Measurements from ENCODE around the gene SPOCK3. TPM values are rescaled to one million over a fixed set of nuclear protein-coding genes. Genes with fewer than 3 reads are reported as not detected.

The SPOCK3 gene
- total RNA-seq, 1 experiment from 2014 or later, result 1.9 TPM

DNA sequence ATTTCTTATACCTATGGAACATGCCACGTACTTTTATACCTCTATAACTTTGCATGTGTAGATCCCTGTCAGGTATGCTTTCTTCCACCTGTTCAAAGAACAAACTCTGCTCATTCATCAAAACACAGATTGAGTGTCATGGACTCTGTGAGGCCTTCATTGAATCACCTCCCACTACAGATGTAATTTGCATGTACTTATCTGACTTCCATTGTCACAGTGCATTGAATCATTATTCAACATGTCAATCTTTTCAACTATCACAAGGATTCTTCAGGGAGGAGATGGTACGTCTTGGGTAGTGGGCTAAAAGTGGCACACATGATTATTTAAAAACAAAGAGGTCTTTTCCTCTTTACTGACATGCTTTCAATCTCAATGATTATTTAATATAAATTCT is 24.1 kb downstream of the SPOCK3 start:
- BruUV-seq (replicated peaks), result no TSS peak
- Histone ChIP-seq H2AFZ (ENCODE audit: low read length) (no peak overlapping the region), H3K36me3 (ENCODE audit: low read depth, low read length) (no peaks in the 10 kb centered on the region), H3F3A (ENCODE audit: low read length, unreplicated experiment) (no peaks in the 10 kb centered on the region), H3K9me2 (replicated peaks; ENCODE audit: low read length) (no peaks in the 10 kb centered on the region), H3K4me3 (ENCODE audit: low read length) (no peak overlapping the region), H4K20me1 (ENCODE audit: low read length) (no peaks in the 10 kb centered on the region), H3K9ac (ENCODE audit: low read length) (no peak overlapping the region), H3K27ac (ENCODE audit: low read length) (no peak overlapping the region), H3K27me3 (ENCODE audit: low read length) (no peaks in the 10 kb centered on the region), H3K4me1 (ENCODE audit: insufficient read depth, low read length) (peaks cover 11% of the 10 kb centered on the region; the same call in 1 of the 2 replicates), H3K4me2 (ENCODE audit: low read length) (no peak overlapping the region), H3K79me2 (ENCODE audit: low read length) (no peaks in the 10 kb centered on the region), H3K9me3 (ENCODE audit: low read length) (no peaks in the 10 kb centered on the region)
- DNase-seq (no peak), ATAC-seq (no peak)
- ChIA-PET POLR2A (ENCODE audit: unreplicated experiment) (no interaction called here), CTCF (no interaction called here)
- TF ChIP-seq EZH2phosphoT487 (IDR thresholded peaks at IDR 0.05; ENCODE audit: borderline replicate concordance, low read length) (no peak), EZH2 (IDR thresholded peaks at IDR 0.05; ENCODE audit: low read length, unreplicated experiment) (no peak)
- TF ChIP-seq, protein P1, sequence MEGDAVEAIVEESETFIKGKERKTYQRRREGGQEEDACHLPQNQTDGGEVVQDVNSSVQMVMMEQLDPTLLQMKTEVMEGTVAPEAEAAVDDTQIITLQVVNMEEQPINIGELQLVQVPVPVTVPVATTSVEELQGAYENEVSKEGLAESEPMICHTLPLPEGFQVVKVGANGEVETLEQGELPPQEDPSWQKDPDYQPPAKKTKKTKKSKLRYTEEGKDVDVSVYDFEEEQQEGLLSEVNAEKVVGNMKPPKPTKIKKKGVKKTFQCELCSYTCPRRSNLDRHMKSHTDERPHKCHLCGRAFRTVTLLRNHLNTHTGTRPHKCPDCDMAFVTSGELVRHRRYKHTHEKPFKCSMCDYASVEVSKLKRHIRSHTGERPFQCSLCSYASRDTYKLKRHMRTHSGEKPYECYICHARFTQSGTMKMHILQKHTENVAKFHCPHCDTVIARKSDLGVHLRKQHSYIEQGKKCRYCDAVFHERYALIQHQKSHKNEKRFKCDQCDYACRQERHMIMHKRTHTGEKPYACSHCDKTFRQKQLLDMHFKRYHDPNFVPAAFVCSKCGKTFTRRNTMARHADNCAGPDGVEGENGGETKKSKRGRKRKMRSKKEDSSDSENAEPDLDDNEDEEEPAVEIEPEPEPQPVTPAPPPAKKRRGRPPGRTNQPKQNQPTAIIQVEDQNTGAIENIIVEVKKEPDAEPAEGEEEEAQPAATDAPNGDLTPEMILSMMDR (conservative IDR thresholded peaks at IDR 0.05; ENCODE audit: low read depth, low read length), result no peak
- intact Hi-C loops (cut with micrococcal nuclease), result loop anchor here (1.0 kb wide), 1 partner anchor 8 kb away; no protein-coding TSS in a partner anchor

DNA sequence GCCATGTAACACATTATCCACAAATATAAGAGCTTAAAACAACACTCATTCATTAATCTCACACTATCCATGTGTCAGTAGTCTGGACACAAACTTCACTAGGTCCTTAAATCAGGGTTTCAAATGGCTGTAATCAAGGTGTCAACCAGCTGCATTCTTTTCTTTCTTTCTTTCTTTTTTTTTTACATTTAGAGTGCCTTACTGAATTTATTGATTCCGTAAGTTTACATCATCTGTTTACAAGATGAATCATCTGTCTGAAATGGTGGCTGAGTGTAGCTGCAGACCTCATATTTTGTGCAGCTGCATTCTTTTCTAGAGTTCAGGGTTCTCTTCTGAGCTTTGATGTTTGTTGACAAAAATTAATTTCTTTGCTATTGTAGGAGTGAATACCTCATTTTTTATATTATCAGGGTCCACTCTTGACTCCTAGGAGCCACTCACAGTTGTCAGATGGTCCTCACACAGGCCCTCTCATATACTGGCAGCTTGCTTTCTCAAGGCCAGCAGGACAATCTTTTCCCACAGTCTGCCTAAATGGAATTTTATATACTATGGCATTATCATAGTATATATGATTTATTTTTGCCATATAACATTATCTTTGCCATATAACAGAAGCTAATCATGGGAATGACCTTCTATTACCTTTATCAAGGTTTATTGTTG is 37.8 kb downstream of the SPOCK3 start:
- Histone ChIP-seq H3K4me3 (ENCODE audit: low read length) (no peak overlapping the region), H3K4me1 (ENCODE audit: insufficient read depth, low read length) (peaks cover 24% of the 10 kb centered on the region), H3K27me3 (ENCODE audit: low read length) (no peaks in the 10 kb centered on the region), H3F3A (ENCODE audit: low read length, unreplicated experiment) (no peaks in the 10 kb centered on the region), H3K9me2 (replicated peaks; ENCODE audit: low read length) (no peaks in the 10 kb centered on the region), H3K79me2 (ENCODE audit: low read length) (no peaks in the 10 kb centered on the region), H2AFZ (ENCODE audit: low read length) (no peak overlapping the region), H3K9ac (ENCODE audit: low read length) (no peak overlapping the region), H3K36me3 (ENCODE audit: low read depth, low read length) (no peaks in the 10 kb centered on the region), H3K4me2 (ENCODE audit: low read length) (peak overlapping the region; percentile 59), H4K20me1 (ENCODE audit: low read length) (no peaks in the 10 kb centered on the region), H3K27ac (ENCODE audit: low read length) (peak overlapping the region; percentile 40), H3K9me3 (ENCODE audit: low read length) (no peaks in the 10 kb centered on the region)
- peak; percentile 65 for DNase-seq
- intact Hi-C loops (cut with micrococcal nuclease), result no loop called here
- ChIA-PET POLR2A (ENCODE audit: unreplicated experiment) (interaction anchor here (0.5 kb wide), 1 partner anchor 112 kb away, joined by 3 read pairs; no protein-coding TSS in a partner anchor), CTCF (no interaction called here)
- TF ChIP-seq EZH2 (IDR thresholded peaks at IDR 0.05; ENCODE audit: low read length, unreplicated experiment) (no peak), EZH2phosphoT487 (IDR thresholded peaks at IDR 0.05; ENCODE audit: borderline replicate concordance, low read length) (no peak)
- TF ChIP-seq, protein P1 (conservative IDR thresholded peaks at IDR 0.05; ENCODE audit: low read depth, low read length), result no peak
- BruUV-seq (replicated peaks), result no TSS peak
- peak; percentile 89 for ATAC-seq

DNA sequence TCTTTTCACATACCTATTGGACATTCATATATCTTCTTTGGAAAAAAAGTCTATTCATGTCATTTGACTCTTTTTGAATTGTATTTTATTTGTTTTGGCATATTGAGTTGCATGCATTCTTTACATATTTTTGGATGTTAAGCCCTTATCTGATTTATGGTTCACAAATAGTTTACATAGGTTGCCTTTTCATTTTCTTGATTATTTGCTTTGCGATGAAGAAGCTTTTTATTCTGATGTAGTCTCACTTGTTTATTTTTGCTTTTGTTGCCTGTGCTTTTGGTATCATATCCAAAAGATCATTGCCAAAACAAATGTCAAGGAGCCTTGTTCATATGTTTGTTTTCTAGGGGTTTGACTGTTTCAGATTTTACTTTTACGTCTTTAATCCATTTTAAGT is 43.9 kb downstream of the SPOCK3 start:
- H3K9ac ChIP-seq (ENCODE audit: low read length), result no peak overlapping the region
- intact Hi-C loops (cut with micrococcal nuclease), result no loop called here
- peak overlapping the region; percentile 39 for H3K4me2 ChIP-seq (ENCODE audit: low read length)
- ChIA-PET POLR2A (ENCODE audit: unreplicated experiment) (no interaction called here), CTCF (no interaction called here)
- no peaks in the 10 kb centered on the region for H3K27me3 ChIP-seq (ENCODE audit: low read length)
- H3K27ac ChIP-seq (ENCODE audit: low read length), result no peak overlapping the region
- H3K4me3 ChIP-seq (ENCODE audit: low read length), result no peak overlapping the region
- H2AFZ ChIP-seq (ENCODE audit: low read length), result 0 out of 2 replicates have a peak overlapping the region, but pooled peaks have one; percentile 19
- H3K4me1 ChIP-seq (ENCODE audit: insufficient read depth, low read length), result peaks cover 26% of the 10 kb centered on the region
- TF ChIP-seq EZH2 (IDR thresholded peaks at IDR 0.05; ENCODE audit: low read length, unreplicated experiment) (no peak), EZH2phosphoT487 (IDR thresholded peaks at IDR 0.05; ENCODE audit: borderline replicate concordance, low read length) (no peak)
- TF ChIP-seq, protein P1 (conservative IDR thresholded peaks at IDR 0.05; ENCODE audit: low read depth, low read length), result no peak
- H3K9me3 ChIP-seq (ENCODE audit: low read length), result no peaks in the 10 kb centered on the region
- H4K20me1 ChIP-seq (ENCODE audit: low read length), result no peaks in the 10 kb centered on the region
- ATAC-seq, result peak; percentile 76
- H3K9me2 ChIP-seq (replicated peaks; ENCODE audit: low read length), result no peaks in the 10 kb centered on the region
- H3K36me3 ChIP-seq (ENCODE audit: low read depth, low read length), result no peaks in the 10 kb centered on the region
- no peaks in the 10 kb centered on the region for H3F3A ChIP-seq (ENCODE audit: low read length, unreplicated experiment)
- H3K79me2 ChIP-seq (ENCODE audit: low read length), result no peaks in the 10 kb centered on the region
- BruUV-seq (replicated peaks), result no TSS peak
- DNase-seq, result peak; percentile 47

All from PC-3 (cell line).